Thyroid gland (tissue), 4 donors: ENCODE data around the gene AGTPBP1. TPM values are rescaled to one million over a fixed set of nuclear protein-coding genes. Genes with fewer than 3 reads are reported as not detected.

Experiments
- DNase-seq, 2 donors: peaks; one replicate each; pipeline ENCODE4 v3.0.0-alpha.2; 2019
- H3K27ac ChIP-seq, 3 donors: fragments of 200-600 bp; sonication (generic); 1 replicate in 2 of 3; 2 replicates in 1 of 3; pipeline ENCODE4 v1.5.1; 2016 to 2019; ENCODE audit warnings: mild to moderate bottlenecking in 1 of 3, moderate library complexity in 1 of 3
- H3K27me3 ChIP-seq: fragments of 200-600 bp; sonication (generic); one replicate; pipeline ENCODE4 v1.5.1; 2019
- H3K36me3 ChIP-seq, 2 donors: fragments of 200-600 bp; sonication (generic); one replicate each; pipeline ENCODE4 v1.5.1; 2016 to 2019
- H3K4me1 ChIP-seq, 2 donors: fragments of 200-600 bp; sonication (generic); one replicate each; pipeline ENCODE4 v1.5.1; 2017 to 2019
- H3K4me3 ChIP-seq, 3 donors: fragments of 200-600 bp; sonication (generic); replicated peaks in 1 of 3; 1 replicate in 2 of 3; 2 replicates in 1 of 3; pipeline ENCODE4 v1.5.1; 2016; ENCODE audit warnings: mild to moderate bottlenecking in 1 of 3
- H3K9me3 ChIP-seq: fragments of 200-600 bp; sonication (generic); one replicate; pipeline ENCODE4 v1.5.1; 2017
- CTCF ChIP-seq, 6 experiments: fragments of 200-600 bp in 3 of 6; fragments of 450-650 bp in 3 of 6; sonication (generic) in 3 of 6; IDR thresholded peaks; one replicate each; pipeline ENCODE4 v1.5.1; 2016 to 2019; ENCODE audit warnings: antibody characterized with exemption in 6 of 6, mild to moderate bottlenecking in 2 of 6, inconsistent platforms in 1 of 6, moderate library complexity in 1 of 6
- POLR2A ChIP-seq, 2 donors: fragments of 450-650 bp; IDR thresholded peaks; one replicate each; pipeline ENCODE4 v1.6.1; 2017; ENCODE audit warnings: antibody characterized with exemption in 2 of 2, mild to moderate bottlenecking in 2 of 2, moderate library complexity in 1 of 2
- WGBS, 2 donors: methylation state at CpG; one replicate each; pipeline ENCODE4 v1.1.5; 2017; 5-methylcytosine and 5-hydroxymethylcytosine counted together
- intact Hi-C: fragments of 100-400 bp; cut with DNase I; formaldehyde crosslinking; loops from one replicate; pipeline ENCODE4 v1.15.1; 2023
- total RNA-seq, 4 donors: library from RNA; depleted of rRNA; stranded (reverse); fragments of >200 nt; gene quantifications; one replicate each; pipeline ENCODE4 v1.2.3, GENCODE V29; 2016

Gene AGTPBP1
- total RNA-seq, 4 donors from 2014 or later: 18.2 to 23.3 (median 22.0) TPM

DNA sequence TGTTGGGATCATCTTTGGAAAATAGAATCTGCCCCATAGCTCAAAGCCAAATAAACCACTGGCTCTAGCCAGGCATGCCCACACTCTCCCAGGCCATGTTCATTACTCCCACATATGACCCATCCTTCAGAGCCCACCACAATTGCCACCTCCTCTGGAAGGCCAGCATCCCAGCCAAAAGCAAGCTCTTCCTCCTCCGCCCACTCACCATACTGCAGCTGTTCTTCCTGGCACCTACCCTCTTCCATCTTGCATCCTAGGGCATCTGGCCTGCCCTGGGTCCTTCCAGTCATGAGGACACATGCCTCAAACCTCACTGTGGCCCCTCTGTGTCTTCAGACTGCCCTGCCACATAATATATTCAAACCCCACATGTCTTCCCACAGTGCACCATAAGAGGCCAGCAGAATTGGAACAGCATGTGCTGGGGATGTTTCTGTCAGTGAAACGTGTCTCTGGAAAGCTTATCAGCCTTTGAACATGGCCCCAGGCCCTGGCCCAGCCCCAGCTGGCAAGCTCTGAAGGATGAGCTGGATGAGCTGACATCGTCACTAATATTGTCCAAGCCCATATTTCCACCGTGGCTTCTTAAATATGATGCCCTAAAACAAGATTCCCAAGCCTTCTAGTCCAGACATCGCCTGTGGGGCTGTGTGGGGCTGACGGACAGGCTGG is 230.8 kb downstream of the AGTPBP1 start:
- DNase-seq: no peak
- Histone ChIP-seq H3K9me3 (no peaks in the 10 kb centered on the region), H3K27ac (no peak overlapping the region), H3K4me3 (no peak overlapping the region), H3K4me1 (no peaks in the 10 kb centered on the region), H3K27me3 (no peaks in the 10 kb centered on the region), H3K36me3 (no peaks in the 10 kb centered on the region)
- 77 to 84% methylated on average over 6 of the region's 6 CpGs for WGBS, 2 donors
- no peak for TF ChIP-seq POLR2A (IDR thresholded peaks at IDR 0.05)
- intact Hi-C loops: no loop called here

- Histone ChIP-seq H3K9me3 (no peaks in the 10 kb centered on the region), H3K4me3 (no peak overlapping the region), H3K27ac (no peak overlapping the region), H3K4me1 (no peaks in the 10 kb centered on the region), H3K27me3 (no peaks in the 10 kb centered on the region), H3K36me3 (no peaks in the 10 kb centered on the region)
- intact Hi-C loops: no loop called here
- TF ChIP-seq CTCF (IDR thresholded peaks at IDR 0.05): peak in 1 of 6 experiments; percentile 19
- no peak for TF ChIP-seq POLR2A (IDR thresholded peaks at IDR 0.05)
- WGBS, 2 donors: 75 to 83% methylated on average over 4 of the region's 4 CpGs
- no peak for DNase-seq
Measured at GRCh38 chr9:85508616-85509015, 233.1 kb downstream of the AGTPBP1 start.

DNA sequence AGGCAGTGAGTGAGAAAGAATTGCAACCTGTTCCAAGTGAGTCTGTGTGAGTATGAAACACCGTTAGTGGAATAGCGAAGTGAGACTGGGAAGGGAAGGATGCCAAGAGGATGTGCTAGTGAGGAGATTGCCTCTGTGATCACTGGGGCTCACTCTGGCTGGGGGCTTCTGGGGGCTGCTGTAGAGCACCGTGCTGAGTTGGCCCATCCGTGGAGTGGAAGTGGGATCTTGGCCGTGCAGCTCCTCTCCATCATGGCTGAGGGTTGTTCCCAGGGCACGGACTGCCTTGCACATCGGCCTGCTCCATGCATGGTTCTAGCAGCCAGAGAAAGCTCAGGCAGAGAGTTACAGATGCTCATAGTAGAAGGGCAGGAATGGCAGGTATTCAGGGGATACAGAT is 236.1 kb downstream of the AGTPBP1 start:
- Histone ChIP-seq H3K36me3 (no peaks in the 10 kb centered on the region), H3K27ac (no peak overlapping the region), H3K4me1 (no peaks in the 10 kb centered on the region), H3K4me3 (no peak overlapping the region), H3K27me3 (no peaks in the 10 kb centered on the region), H3K9me3 (no peaks in the 10 kb centered on the region)
- DNase-seq: no peak
- 80 to 87% methylated on average over 7 of the region's 7 CpGs for WGBS, 2 donors
- intact Hi-C loops: no loop called here
- TF ChIP-seq CTCF (IDR thresholded peaks at IDR 0.05) (no peak), POLR2A (IDR thresholded peaks at IDR 0.05) (no peak)

DNA sequence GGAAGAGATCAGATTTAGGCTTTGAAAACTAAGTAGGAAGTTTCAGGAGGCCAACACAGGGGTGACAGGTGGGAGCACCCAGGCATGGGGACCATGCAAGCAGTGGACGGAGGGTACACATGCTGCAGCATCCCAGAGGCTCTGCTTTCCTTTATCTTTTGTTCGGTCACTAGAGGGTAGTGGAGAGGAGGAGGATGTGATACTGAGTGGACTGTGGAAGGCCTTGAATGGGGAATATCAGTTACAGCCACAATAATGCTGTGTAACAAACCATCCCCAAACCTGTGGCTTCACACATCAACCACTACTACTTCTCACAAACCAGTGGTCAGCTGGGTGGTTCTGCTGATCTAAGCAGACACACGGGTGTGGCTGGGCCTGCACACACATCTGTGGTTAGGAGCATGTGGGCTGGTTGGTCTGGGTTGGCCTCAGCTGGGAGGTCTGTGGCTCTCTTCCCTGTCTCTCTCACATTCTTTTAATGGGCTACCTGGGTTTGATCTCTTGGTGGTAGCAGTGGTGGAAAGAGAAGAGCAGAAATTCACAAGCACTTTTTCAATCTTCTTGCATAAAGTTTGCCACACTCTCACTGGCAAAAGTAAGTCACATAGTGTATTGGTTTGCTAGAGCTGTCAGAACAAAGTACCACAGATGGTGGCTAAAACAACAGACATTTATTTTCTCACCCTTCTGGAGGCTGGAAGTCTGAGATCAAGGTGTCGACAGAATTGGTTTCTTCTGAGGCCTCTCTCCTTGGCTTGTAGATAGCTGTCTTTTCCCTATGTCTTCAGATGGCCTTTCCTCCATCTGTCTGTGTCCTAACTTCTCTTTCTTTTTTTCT is 238.7 kb downstream of the AGTPBP1 start:
- no peaks in the 10 kb centered on the region for H3K27me3 ChIP-seq
- H3K9me3 ChIP-seq: no peaks in the 10 kb centered on the region
- no peak overlapping the region for H3K4me3 ChIP-seq
- no peak for DNase-seq
- no peaks in the 10 kb centered on the region for H3K36me3 ChIP-seq
- 91 to 92% methylated on average over 4 of the region's 4 CpGs for WGBS, 2 donors
- TF ChIP-seq CTCF (IDR thresholded peaks at IDR 0.05) (no peak), POLR2A (IDR thresholded peaks at IDR 0.05) (no peak)
- intact Hi-C loops: no loop called here
- H3K4me1 ChIP-seq: no peaks in the 10 kb centered on the region
- H3K27ac ChIP-seq: no peak overlapping the region

DNA sequence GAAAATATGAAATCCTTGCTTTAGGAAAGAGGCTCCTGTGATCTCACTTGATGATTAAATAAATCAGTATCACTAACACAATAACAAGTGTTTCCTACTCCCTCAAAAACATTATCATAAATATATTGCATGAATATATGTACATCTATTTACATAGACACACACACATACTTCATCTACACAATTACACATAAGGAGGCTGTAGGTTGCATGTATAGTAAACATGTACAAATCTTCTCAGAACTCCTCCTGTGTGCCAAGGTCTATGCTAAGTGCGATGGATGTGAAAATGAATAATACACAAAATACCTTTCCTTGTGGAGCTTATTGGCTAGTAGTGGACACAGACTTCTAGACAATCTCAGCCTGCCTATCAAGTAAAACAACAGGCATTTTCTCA is 239.9 kb downstream of the AGTPBP1 start:
- Histone ChIP-seq H3K27me3 (no peaks in the 10 kb centered on the region), H3K36me3 (no peaks in the 10 kb centered on the region), H3K9me3 (no peaks in the 10 kb centered on the region), H3K4me1 (no peaks in the 10 kb centered on the region), H3K27ac (no peak overlapping the region), H3K4me3 (no peak overlapping the region)
- WGBS, 2 donors: 97 to 100% methylated on average over 1 of the region's 1 CpG
- TF ChIP-seq CTCF (IDR thresholded peaks at IDR 0.05): no peak
- no peak for TF ChIP-seq POLR2A (IDR thresholded peaks at IDR 0.05)
- intact Hi-C loops: no loop called here
- no peak for DNase-seq
